K562 (cell line): ENCODE data around the gene CCT5. TPM values are rescaled to one million over a fixed set of nuclear protein-coding genes. Genes with fewer than 3 reads are reported as not detected.
A peak's percentile ranks its signal among the peaks of the same experiment; 100 is the strongest.

ENCODE experiments used
- ARID1B ChIP-seq: fragments of 450-650 bp; IDR thresholded peaks from 2 replicates; pipeline ENCODE4 v1.6.1; 2016; ENCODE audit warnings: antibody characterized with exemption, mild to moderate bottlenecking, inconsistent platforms
- DMBX1 ChIP-seq: fragments of 250-450 bp; sonication (Bioruptor Pico); IDR thresholded peaks from 2 replicates; pipeline ENCODE4 v1.8.0; 2022; ENCODE audit warnings: inconsistent platforms, mild to moderate bottlenecking, moderate library complexity, borderline replicate concordance
- EP400 ChIP-seq: fragments of 450-650 bp; IDR thresholded peaks from 2 replicates; pipeline ENCODE4 v1.6.1; 2017; ENCODE audit warnings: antibody characterized with exemption, mild to moderate bottlenecking, moderate library complexity
- ESRRA ChIP-seq: fragments of 450-650 bp; IDR thresholded peaks from 2 replicates; pipeline ENCODE4 v1.6.1; 2014; ENCODE audit warnings: low read depth, mild to moderate bottlenecking, moderate library complexity, borderline replicate concordance
- FOXP4 ChIP-seq: sonication (generic); formaldehyde crosslinking; IDR thresholded peaks from 2 replicates; pipeline ENCODE4 v1.8.0; 2022; ENCODE audit warnings: mild to moderate bottlenecking, missing genetic modification reagents, borderline replicate concordance
- GATAD2A ChIP-seq: fragments of 450-650 bp; IDR thresholded peaks from 2 replicates; pipeline ENCODE4 v1.6.1; 2017
- HMG20A ChIP-seq: fragments of 450-650 bp; formaldehyde crosslinking; conservative IDR thresholded peaks from 2 replicates; pipeline ENCODE4 v1.4.0; 2020; ENCODE audit warnings: mild to moderate bottlenecking, mixed read lengths
- HMGXB4 ChIP-seq: sonication (generic); formaldehyde crosslinking; IDR thresholded peaks from 2 replicates; pipeline ENCODE4 v1.8.1; 2023; ENCODE audit warnings: mild to moderate bottlenecking, missing genetic modification reagents
- HNRNPUL1 ChIP-seq: fragments of 200-400 bp; formaldehyde crosslinking; IDR thresholded peaks from 2 replicates; pipeline ENCODE4 v1.6.1; 2017; ENCODE audit warnings: low read length
- MAFG ChIP-seq: fragments of 450-650 bp; conservative IDR thresholded peaks from 2 replicates; pipeline ENCODE4 v1.6.1; 2016; ENCODE audit warnings: missing genetic modification characterization, missing compliant biosample characterization
- MTA1 ChIP-seq: fragments of 450-650 bp; IDR thresholded peaks from 2 replicates; pipeline ENCODE4 v1.6.1; 2017; ENCODE audit warnings: borderline replicate concordance
- PBX2 ChIP-seq, 2 experiments: IDR thresholded peaks in 1 of 2; conservative IDR thresholded peaks in 1 of 2; 2 replicates each; pipeline ENCODE4 v1.6.1; 2016; ENCODE audit warnings: low read depth in 2 of 2, mild to moderate bottlenecking in 1 of 2, missing compliant biosample characterization in 1 of 2, missing genetic modification characterization in 1 of 2, moderate library complexity in 1 of 2
- RAD51 ChIP-seq: fragments of 450-650 bp; IDR thresholded peaks from 2 replicates; pipeline ENCODE4 v1.7.1; 2016; ENCODE audit warnings: low read depth, mild to moderate bottlenecking, borderline replicate concordance
- RFX7 ChIP-seq: fragments of 250-450 bp; sonication (Bioruptor Pico); IDR thresholded peaks from 2 replicates; pipeline ENCODE4 v1.5.1; 2021; ENCODE audit warnings: mild to moderate bottlenecking
- SETDB1 ChIP-seq: IDR thresholded peaks from one replicate; pipeline ENCODE4 v1.6.1; 2012; ENCODE audit warnings: low read length, control low read depth, inconsistent platforms
- SIN3B ChIP-seq: fragments of 450-650 bp; IDR thresholded peaks from 2 replicates; pipeline ENCODE4 v1.6.1; 2017; ENCODE audit warnings: low read depth, mild to moderate bottlenecking, moderate library complexity
- SMARCB1 ChIP-seq: IDR thresholded peaks from 2 replicates; pipeline ENCODE4 v1.6.1; 2011; ENCODE audit warnings: improper control_type of control experiment, low read depth; ENCODE audit not compliant: insufficient read length
- TOE1 ChIP-seq, 2 experiments: fragments of 450-650 bp in 1 of 2; sonication (generic) in 1 of 2; formaldehyde crosslinking in 1 of 2; IDR thresholded peaks; 2 replicates each; pipeline versions ENCODE4 v1.7.1 to v1.8.0; 2016 to 2022; ENCODE audit warnings: borderline replicate concordance in 2 of 2, mild to moderate bottlenecking in 2 of 2, antibody characterized with exemption in 1 of 2, inconsistent platforms in 1 of 2, low read depth in 1 of 2, missing genetic modification reagents in 1 of 2, moderate library complexity in 1 of 2
- ZNF354B ChIP-seq: fragments of 250-450 bp; sonication (Bioruptor Pico); IDR thresholded peaks from 2 replicates; pipeline ENCODE4 v1.4.0; 2020
- ZNF778 ChIP-seq: fragments of 450-650 bp; formaldehyde crosslinking; IDR thresholded peaks from 2 replicates; pipeline ENCODE4 v1.4.0; 2020; ENCODE audit warnings: mild to moderate bottlenecking, moderate library complexity
- polyA plus RNA-seq, 8 experiments: library from polyadenylated mRNA; depleted of rRNA in 4 of 8; stranded (reverse) in 5 of 8; unstranded in 3 of 8; fragments of >200 nt; fragmentation: Nextera tagmentation in 2 of 8; fragmentation: Illumina TruSeq in 1 of 8; extraction: Ambion mirVana in 2 of 8; extraction: Trizol in 1 of 8; gene quantifications; 2 replicates each; pipeline versions ENCODE4 v1.2.1 to v1.2.3, GENCODE V29; 2011 to 2014; ENCODE audit warnings: inconsistent platforms in 1 of 8, missing spikeins in 1 of 8
- total RNA-seq, 7 experiments: library from RNA; depleted of rRNA in 6 of 7; stranded (reverse); fragments of >200 nt in 6 of 7; fragmentation: Illumina TruSeq in 2 of 7; extraction: Trizol in 2 of 7; gene quantifications; 2 replicates each; pipeline versions ENCODE4 v1.2.1 to v1.2.3, GENCODE V29; 2011 to 2021; ENCODE audit warnings: low replicate concordance in 1 of 7

CCT5 gene
- total and polyA plus RNA-seq, 9 of the 15 experiments (the other 6 are each of a cell fraction or from before 2014, with no cell fraction given), result 782 to 1,606 (median 1,153) TPM

- no peak for TF ChIP-seq PBX2 (CRISPR knock-in tag; IDR thresholded peaks at IDR 0.05; ENCODE audit: low read depth)
- no peak for TF ChIP-seq PBX2 (tag; conservative IDR thresholded peaks at IDR 0.05; ENCODE audit: low read depth)
- TF ChIP-seq DMBX1 (CRISPR knock-in tag), result no peak
- TF ChIP-seq HNRNPUL1, result no peak
- peak; percentile 99 for TF ChIP-seq GATAD2A
- peak; percentile 81; the same call in 1 of the 2 replicates for TF ChIP-seq HMGXB4
- TF ChIP-seq ZNF354B (CRISPR knock-in tag), result no peak
- 0 out of 2 replicates have a peak, but pooled peaks have one; percentile 13 for TF ChIP-seq SIN3B
- no peak for TF ChIP-seq SETDB1
- TF ChIP-seq ESRRA, result no peak; the same call in 1 of the 2 replicates
- no peak for TF ChIP-seq MAFG
- TF ChIP-seq FOXP4, result 0 out of 2 replicates have a peak, but pooled peaks have one; percentile 63
- TF ChIP-seq EP400, result peak; percentile 84; the same call in 1 of the 2 replicates
- TF ChIP-seq RAD51, result no peak
- no peak for TF ChIP-seq SMARCB1
- no peak for TF ChIP-seq HMG20A
- peak; percentile 90 for TF ChIP-seq MTA1
- no peak for TF ChIP-seq ZNF778
- TF ChIP-seq RFX7 (CRISPR knock-in tag), result 0 out of 2 replicates have a peak, but pooled peaks have one; percentile 74
- TF ChIP-seq ARID1B, result peak; percentile 43
- peak; percentile 58 for TF ChIP-seq TOE1 (IDR thresholded peaks at IDR 0.05; ENCODE audit: borderline replicate concordance)
- no peak for TF ChIP-seq TOE1 (CRISPR knock-in tag; IDR thresholded peaks at IDR 0.05; ENCODE audit: borderline replicate concordance, low read depth)
Observed at GRCh38 chr5:10307206-10308148, 57.4 kb downstream of the CCT5 start, which contains the start of gene CMBL (continued).
